LNCaP clone FGC (cell line): ENCODE data around the gene SRGAP1.

Source experiments
- DNase-seq: peaks from one replicate; pipeline ENCODE4 v3.0.0-alpha.2; 2011; ENCODE audit warnings: low read depth
- H3K4me3 ChIP-seq: 2 replicates; pipeline ENCODE4 v1.5.1; 2011; ENCODE audit warnings: mild to moderate bottlenecking, low read depth, low read length, control low read depth
- TF ChIP-seq, protein P1 (sequence below): IDR thresholded peaks from 2 replicates; pipeline ENCODE4 v1.5.1; 2012; ENCODE audit warnings: mild to moderate bottlenecking; ENCODE audit not compliant: control insufficient read depth, insufficient read depth; ENCODE audit errors: extremely low read depth

Gene SRGAP1

DNA sequence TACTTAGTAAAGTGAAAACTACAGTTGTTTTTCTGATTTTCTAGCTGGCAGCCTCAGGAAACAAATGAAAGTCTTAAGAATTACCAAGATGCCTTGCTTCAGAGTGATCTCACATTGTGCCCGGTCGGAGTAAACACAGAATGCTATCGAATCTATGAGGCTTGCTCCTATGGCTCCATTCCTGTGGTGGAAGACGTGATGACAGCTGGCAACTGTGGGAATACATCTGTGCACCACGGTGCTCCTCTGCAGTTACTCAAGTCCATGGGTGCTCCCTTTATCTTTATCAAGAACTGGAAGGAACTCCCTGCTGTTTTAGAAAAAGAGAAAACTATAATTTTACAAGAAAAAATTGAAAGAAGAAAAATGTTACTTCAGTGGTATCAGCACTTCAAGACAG, 35.9 kb upstream of the SRGAP1 start:
- TF ChIP-seq, protein P1, sequence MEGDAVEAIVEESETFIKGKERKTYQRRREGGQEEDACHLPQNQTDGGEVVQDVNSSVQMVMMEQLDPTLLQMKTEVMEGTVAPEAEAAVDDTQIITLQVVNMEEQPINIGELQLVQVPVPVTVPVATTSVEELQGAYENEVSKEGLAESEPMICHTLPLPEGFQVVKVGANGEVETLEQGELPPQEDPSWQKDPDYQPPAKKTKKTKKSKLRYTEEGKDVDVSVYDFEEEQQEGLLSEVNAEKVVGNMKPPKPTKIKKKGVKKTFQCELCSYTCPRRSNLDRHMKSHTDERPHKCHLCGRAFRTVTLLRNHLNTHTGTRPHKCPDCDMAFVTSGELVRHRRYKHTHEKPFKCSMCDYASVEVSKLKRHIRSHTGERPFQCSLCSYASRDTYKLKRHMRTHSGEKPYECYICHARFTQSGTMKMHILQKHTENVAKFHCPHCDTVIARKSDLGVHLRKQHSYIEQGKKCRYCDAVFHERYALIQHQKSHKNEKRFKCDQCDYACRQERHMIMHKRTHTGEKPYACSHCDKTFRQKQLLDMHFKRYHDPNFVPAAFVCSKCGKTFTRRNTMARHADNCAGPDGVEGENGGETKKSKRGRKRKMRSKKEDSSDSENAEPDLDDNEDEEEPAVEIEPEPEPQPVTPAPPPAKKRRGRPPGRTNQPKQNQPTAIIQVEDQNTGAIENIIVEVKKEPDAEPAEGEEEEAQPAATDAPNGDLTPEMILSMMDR = no peak
- H3K4me3 ChIP-seq = no peak overlapping the region
- DNase-seq = no peak

DNA sequence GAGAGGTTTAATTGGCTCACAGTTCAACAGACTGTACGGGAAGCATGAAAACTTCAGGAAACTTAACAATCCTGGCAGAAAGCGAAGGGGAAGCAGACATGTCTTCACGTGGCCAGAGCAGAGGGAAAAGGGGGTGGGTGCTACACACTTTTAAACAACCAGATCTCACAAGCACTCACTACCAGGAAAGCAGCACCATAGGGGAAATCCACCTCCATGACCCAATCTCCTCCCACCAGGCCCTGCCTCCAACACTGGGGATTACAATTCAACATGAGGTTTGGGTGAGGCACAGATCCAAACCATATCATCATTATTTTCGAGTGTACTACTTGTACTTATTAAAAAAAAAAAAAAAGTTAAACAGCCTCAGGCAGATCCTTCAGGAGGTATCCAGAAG, 34.9 kb upstream of the SRGAP1 start:
- TF ChIP-seq, protein P1 = no peak
- H3K4me3 ChIP-seq = no peak overlapping the region
- no peak for DNase-seq

DNA sequence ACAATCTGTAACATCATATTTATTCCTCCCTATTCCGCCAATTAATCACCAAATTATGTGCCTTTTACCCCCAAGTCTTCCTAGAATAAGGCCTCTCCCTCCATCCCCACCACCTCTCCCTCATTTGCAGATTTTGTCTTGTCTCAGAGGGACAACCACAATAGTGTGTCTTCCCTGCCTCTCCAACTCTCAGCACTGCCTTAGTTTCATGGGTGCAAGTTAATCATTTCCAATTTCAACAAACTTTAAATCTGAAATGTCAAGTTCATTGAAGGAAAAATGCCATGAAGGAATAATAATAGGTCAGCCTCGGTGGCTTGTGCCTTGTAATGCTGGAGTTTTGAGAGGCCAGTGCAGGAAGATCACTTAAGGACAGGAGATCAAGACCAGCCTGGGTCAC, 33.2 kb upstream of the SRGAP1 start:
- DNase-seq = no peak
- TF ChIP-seq, protein P1 = no peak
- H3K4me3 ChIP-seq = no peak overlapping the region

DNA sequence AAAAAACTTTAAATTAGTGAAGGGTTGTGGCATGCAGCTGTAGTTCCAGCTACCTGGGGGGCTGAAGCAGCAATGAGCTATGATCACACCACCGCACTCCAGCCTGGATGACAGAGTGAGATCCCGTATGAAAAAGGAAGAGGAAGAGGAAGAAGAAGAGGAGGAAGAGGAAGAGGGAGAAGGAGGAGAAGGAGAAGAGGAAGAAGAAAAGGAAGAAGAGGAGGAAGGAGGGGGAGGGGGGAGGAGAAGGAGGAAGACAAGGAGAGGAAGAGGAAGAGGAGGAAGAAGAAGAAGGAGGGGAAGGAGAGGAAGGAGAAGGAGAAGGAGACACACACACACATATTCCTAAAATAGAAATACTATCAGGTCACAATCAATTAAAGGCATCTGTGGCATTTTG, 32.7 kb upstream of the SRGAP1 start:
- TF ChIP-seq, protein P1 = no peak
- no peak for DNase-seq
- no peak overlapping the region for H3K4me3 ChIP-seq

DNA sequence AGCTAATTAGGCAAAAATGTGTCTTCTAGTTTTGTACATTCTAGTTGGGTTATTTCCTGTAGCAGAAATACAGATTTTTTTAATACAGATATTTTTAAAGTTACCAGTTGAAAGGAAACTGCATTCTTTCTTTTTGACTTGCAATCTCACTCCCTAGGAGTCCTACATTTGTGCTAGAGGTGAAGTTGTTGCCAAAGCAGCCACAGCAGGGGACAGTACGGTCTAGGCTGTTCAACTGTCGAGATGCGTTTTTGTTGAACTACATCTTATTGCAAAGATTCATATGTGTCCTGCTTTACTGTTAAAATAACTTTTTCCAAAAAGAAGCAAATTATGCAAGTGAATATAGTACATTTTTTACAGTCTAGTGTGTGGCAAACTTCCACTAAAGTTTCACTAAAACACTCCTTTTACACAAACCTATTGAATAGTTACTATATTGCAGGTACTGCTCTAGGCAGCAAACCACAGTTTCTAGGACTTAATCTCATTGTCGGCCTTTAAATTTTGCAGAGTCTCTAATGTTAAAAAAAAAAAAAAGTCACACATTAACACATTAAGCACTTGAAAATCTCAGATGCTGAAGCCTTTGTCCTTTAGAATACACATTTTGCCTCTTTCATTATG, 30.2 kb upstream of the SRGAP1 start:
- H3K4me3 ChIP-seq = no peak overlapping the region
- TF ChIP-seq, protein P1 = no peak
- no peak for DNase-seq

DNA sequence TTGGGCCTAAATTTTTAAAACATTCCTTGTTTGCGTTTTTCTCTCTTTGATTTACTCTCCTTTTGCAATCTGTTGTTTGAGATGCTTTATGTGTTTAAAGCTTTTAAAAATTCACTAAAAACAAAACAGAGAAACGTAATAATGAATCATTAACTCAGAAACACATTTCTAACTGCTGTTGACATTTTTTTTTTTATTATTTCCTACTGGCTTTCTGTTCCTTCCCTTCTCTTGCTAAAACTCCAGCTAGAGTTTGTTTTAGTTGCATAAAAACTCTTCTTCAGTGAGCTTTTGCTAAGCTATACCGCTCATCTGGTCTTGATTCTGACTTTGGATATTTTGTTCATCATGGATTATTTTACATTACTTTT, 29.0 kb upstream of the SRGAP1 start:
- TF ChIP-seq, protein P1 = no peak
- no peak for DNase-seq
- H3K4me3 ChIP-seq = no peak overlapping the region

DNA sequence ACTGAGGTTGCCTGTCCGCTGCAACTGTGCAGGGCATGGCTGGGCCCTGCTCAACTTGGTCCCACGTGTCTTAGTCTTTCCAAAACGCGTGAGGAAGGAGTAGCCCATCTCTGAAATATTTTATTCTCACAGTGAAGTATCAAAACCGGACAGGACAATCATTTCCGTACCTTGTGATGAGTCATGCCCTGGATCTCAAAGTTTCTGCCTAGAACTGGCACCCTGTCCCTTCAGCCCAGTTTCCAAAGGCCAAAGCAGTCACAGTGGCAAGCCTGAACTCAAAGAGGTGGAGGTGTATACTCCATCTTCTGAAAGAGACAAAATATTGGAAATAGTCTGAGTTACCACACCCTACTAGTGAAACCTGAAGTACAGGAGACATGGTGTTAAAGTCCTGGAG, 28.5 kb upstream of the SRGAP1 start:
- TF ChIP-seq, protein P1 = no peak
- no peak overlapping the region for H3K4me3 ChIP-seq
- no peak for DNase-seq
